Keratinocyte (primary cell): ENCODE measurements around the gene PARP3.

ENCODE experiments used
- CTCF ChIP-seq, 3 experiments: IDR thresholded peaks in 1 of 3; conservative IDR thresholded peaks in 1 of 3; optimal IDR thresholded peaks in 1 of 3; 2 replicates in 2 of 3; 3 replicates in 1 of 3; pipeline versions ENCODE3 to v1.5.1; 2011; ENCODE audit warnings: low read length in 3 of 3, mild to moderate bottlenecking in 3 of 3, moderate library complexity in 2 of 3, control low read depth in 1 of 3, inconsistent platforms in 1 of 3; ENCODE audit not compliant: insufficient read depth in 2 of 3; ENCODE audit errors: extremely low read depth in 1 of 3
- EZH2 ChIP-seq: IDR thresholded peaks from one replicate; pipeline ENCODE4 v1.6.1; 2012; ENCODE audit warnings: inconsistent platforms, mild to moderate bottlenecking, low read length, moderate library complexity

- TF ChIP-seq CTCF (optimal IDR thresholded peaks at IDR 0.05 in 1 of 3, IDR thresholded peaks at IDR 0.05 in 1 of 3, conservative IDR thresholded peaks at IDR 0.05 in 1 of 3; ENCODE audit: extremely low read depth in 1 of 3, insufficient read depth in 2 of 3, low read length in 3 of 3) (no peak), EZH2 (no peak)
Measured at GRCh38 chr3:51975852-51976549, 33.8 kb downstream of the PARP3 start.
